ENCODE results near the gene IGF2. TPM values are rescaled to one million over a fixed set of nuclear protein-coding genes. Genes with fewer than 3 reads are reported as not detected.

Gene IGF2
- total and polyA plus RNA-seq, 2 of the 8 experiments (the other 6 are each of a cell fraction or from before 2014, with no cell fraction given): 0.74 to 1.5 TPM

DNA sequence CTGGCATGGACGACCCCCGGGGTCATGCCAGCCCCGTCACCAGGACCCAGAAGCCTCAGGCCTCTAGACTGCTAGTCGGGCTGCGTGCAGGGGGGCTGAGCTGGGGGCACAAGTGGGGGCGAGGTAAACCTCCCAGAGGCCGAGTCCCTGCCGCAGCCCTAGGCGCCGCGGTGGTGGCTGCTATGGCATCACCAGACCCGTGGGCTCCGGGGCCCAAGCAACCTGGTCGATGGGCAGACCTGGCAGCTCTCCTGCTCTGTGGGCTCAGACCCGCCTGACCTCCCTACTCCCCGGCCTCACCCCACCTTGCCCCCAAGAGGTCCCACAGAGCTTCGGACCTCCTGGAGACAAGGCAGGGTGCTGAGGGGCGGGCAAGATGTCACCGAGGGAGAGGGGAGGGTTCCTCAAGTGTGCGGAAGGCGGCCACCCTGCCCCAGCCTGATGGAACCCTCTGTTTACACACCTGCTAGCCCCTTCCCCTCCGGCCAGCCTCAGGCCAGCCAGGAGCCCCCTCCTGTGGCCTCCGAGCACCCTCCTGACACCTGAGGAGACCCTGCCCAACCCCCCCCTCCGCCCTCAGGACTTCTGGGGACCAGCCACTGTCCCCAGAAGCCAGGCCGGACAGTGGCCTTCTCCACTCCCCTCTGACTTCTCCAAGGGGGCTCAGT lies 9.4 kb downstream of the IGF2 start (continued):
- no peak for TF ChIP-seq RFX5 (IDR thresholded peaks at IDR 0.05; ENCODE audit: borderline replicate concordance, low read depth, low read length)
- TF ChIP-seq, protein P1, sequence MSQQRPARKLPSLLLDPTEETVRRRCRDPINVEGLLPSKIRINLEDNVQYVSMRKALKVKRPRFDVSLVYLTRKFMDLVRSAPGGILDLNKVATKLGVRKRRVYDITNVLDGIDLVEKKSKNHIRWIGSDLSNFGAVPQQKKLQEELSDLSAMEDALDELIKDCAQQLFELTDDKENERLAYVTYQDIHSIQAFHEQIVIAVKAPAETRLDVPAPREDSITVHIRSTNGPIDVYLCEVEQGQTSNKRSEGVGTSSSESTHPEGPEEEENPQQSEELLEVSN (IDR thresholded peaks at IDR 0.05): no peak
- no peak for TF ChIP-seq ASH2L (IDR thresholded peaks at IDR 0.05; ENCODE audit: low read length)

Data from H1 (cell line).